ENCODE data around the gene ZNF341.
A peak's percentile ranks its signal among the peaks of the same experiment; 100 is the strongest.
"Not testable (repeated sequence)": the region's sequence is repeated elsewhere in the genome, so short reads cannot be mapped to it uniquely, and the experiment has no call there.

ZNF341 gene

DNA sequence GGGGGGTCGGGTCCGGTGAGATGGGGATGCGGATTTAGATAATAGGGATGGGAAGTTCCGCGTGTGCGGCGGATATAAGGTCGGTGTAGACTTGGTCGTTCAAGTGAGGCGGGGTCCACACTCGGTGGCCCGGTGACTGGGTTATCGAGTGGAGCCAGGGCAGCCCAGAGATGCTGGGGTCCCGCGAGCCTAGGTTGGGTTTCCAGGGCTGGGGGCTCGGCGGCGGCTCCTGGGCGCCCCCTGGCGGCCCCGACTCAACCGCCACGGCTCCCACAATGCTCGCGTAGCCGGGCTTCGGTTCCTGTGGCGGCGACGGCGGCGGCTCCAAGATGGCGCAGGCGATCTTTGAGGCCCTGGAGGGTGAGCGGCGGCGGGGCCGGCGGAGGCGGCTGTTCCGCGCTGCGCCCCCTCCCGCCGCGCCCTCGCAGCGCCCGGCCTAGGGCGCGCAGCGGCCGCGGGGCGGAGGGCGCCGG, at the start of gene ZNF341:
Gene ZNF341, plus strand, starts transcription at position 304 of the 473 bp plus-strand sequence. Its CDS starts 26 bp downstream, at position 330.
- DNase-seq, result peak; percentile 93 to 96

DNA sequence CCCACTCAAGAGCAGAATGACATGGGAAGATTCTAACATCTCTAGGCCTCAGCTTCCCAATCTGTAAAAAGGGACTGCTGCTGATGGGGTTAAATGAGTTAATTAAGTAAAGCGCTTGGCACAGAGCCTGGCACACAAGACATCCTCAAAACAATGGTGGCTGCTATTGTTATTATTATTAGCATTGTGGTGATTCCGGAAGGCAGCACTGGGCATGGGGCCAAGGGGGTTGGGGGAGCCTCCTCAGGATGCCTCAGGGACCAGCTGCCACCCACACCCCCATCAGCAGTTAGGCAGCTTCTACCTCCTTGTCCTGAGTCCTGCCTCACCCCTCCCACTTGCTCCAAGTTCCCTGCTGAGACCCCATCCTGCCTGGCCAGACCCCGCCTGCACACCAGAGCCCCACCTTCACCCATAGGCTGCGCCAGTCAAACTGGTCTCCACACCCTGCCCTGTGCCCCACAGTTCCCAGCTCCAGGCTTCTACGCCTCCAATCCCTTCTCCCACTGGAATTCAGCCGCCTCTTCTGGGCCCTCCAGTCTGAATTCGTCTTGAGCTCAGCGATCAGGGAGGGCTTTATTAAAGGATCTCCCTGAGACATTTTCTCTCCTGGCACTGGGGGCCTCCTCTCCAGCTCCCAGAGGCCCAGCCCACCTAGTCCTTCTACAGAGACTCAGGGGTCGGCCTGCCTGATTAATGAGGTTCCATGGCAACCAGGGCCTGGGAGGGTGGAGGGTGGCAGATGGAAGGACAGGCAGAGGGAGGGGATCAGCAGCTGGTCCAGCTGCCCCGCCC, 47.1 kb upstream of the ZNF341 start:
- no peak for DNase-seq

DNA sequence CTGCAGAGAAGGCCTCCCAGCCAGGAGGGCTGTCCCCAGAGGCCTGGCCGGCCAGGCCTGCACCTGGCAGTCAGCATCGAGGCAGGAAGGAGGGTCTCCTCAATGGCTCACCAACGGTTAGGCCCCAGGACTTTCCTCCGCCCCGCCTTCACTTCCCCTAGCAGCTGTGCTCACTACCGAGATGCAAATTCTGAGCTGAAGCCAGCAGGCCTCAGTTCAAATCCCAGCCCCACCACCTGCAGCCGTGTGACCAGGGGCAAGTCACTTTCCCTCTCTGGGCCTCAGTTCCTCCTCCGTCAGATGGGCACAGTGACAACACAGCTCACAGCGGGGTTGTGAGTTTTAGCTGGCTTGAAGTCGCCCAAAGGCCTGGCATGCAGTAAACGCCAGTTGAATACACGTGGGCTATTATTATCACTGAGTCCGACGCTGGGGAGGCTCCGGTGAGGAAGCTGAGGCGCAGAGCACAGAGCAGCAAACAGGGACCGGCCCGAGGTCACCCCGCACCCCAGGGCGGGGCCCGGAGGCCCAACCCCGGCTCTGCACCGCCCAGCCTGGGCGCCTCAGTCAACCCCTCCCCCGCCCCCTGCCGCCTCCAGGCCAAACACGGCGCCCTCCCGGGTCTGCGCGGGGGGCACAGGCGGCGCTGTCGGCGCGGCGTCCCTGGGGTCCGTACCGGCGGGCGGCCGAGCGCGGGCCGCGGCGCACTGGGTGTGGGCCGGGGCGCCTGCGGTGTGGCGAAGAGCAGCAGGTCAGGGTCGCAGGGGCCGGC, 46.3 kb upstream of the ZNF341 start:
- no peak for DNase-seq

DNA sequence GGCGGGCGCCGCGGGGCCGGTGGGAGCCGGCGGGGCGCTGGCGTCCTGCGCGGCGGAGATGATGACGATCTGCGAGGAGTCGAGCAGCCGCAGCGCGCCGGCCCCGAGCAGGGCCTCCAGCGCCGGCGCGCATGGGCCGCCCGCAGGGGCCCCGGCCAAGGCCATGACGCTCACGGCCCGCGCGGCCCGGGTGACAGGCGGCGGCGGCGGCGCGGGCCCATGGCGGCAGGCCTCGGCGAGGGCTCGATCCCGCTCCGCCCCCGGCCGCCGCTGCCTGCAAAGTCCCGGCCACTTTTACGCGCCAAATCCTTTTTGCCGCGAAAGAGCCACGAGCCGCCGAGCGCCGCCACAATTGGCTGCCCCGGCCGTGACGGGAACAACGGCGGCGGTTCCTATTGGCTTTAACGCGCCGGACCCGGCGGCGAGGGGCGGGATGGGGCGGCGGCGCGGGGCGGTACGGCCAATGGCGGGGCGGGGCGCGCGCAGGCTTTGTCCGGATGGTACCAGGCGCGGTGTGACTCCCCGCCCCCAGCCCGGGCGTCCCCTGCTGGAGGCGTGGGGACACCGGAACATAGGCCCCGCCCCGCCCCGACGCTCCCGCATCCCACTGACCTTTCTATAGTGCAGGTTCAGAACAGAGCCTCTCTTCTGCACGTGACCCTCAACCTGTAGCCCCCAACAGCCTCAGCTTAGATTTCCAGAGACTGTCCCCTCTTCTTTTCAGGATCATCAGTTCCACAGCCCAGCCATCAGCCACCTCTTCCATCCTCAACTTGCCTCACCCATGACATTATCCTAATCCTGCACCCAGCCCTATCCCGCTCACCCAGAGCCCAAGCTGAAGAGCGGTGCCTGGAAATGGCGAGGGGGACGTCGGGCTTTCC, 45.5 kb upstream of the ZNF341 start, which contains the start of gene E2F1:
Gene E2F1, minus strand, starts transcription at position 286 of the 884 bp plus-strand sequence. Its CDS starts 121 bp downstream, at position 165.
- peak; percentile 87 to 94 for DNase-seq

DNA sequence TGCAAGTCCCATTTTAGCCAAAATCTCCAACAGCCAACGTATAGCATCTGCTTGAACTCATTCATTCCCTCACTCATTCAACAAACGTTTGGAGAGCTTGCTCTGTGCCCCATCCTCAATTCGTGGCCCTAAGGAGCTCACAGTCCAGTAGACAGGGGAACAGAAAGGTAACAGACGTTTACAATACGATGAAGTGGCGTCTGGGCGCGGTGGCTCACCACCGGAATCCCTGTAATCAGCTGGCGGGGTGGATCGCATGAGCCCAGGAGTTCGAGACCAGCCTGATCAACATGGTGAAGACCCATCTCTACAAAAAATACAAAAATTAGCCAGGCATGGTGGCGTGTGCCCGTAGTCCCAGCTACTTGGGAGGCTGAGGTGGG, 44.8 kb upstream of the ZNF341 start:
- no peak for DNase-seq

DNA sequence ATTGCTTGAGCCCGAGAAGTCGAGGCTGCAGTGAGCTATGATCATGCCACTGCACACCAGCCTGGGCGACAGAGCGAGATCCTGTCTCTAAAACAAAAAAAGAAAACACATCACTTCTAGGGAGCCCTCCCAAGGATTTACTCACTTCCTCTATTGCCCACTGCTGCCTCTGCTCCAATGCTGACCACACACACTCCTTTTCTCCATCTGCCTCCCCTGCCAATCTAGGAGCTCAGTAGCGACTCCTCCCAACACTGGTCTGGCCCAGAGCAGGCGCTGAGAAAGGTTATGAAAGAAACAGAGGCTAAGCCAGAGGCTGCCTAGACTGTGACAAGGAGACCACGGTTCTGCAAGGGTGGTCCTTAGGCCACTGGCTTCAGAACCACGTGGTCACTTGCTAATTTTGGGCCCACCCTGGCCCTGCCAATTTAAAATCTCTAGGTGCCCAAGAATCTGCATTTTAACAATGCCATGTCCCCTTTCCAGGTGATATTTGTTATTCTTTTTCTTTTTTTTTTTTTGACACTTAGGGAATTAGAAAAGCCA, 44.4 kb upstream of the ZNF341 start:
- no peak for DNase-seq

DNA sequence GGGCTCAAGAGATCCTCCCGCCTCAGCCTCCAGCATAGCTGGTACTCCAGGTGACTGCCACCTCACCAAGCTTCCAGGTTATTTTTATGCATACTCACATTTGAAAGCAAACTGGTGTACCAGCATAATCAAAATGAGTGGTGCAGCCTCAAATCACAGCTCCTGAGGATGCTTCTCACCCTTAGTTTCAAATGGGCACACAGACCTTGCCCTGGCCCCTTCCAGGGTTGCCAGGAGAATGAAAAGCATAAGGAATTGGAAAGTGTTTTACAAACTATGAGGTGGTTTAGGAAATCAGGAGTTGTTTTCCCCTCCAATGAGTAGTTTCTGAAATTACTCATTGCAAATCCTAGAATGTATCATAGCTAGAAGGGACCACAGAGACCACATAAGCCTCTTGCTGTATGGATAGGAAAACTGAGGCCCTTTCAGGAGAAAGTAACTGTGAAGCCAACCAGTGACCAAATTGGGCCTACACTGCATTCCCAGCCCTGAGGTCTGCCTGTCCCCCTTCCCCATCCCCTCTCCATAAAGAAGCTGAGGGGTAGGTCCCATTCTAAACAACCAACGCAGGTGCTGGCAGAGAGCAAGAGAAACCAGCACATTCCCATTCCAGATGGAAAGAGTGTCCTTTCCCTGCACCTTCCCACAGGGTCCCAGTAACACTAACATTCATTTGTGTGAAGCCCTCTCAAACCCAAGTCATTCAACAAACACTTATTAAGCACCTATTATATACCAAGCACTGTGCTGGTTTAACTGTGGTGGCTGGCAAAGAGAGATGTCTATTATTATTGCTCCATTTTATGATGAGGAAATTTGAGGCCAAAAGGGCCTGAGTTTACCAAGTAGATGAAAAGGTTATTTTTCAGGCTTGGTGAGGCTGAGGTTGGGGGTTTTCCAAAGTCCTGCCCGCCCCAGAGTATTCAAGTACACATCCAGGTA, 43.5 kb upstream of the ZNF341 start:
- no peak for DNase-seq

DNA sequence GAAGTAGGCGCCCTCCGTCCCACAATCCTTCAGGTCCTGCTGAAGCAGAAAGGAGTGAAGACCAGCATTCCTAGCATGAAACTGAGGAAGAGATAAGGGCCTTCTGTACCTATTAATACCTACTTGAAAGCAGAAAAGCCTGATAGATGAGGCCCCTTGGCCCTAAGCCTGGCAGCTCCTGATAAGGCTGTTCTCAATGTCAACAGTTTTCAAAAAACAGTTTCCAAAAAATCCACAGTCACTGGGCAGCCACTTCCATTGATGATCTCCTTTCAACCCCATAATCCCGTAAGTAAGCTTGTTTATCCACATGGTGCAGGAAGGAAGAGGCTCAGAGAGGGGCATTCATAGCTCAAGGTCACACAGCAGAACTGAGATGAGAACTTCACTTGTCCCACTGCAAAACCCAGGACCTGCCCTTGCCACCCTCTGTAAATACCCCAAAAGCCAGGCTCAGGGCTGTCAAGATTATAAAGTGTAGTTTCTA, 42.8 kb upstream of the ZNF341 start:
- no peak for DNase-seq

DNA sequence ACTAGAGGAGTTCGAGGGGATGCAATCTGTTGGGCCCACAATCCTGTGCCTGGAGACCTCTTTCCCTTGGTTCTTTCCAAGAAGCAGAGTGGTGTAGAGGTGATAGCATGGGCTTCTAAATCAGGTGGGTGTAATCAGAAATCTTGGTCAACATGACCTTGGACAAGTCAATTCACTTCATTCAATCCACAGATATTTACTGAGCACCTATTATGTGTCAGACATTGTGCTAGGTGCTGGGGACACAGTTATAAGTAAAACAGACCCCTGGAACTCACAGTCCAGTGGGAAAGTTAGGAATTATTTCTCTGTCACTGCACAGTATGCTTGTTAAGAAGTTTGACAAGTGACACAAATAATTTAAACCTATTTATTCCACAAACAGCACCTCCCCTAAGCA, 42.3 kb upstream of the ZNF341 start:
- no peak for DNase-seq

DNA sequence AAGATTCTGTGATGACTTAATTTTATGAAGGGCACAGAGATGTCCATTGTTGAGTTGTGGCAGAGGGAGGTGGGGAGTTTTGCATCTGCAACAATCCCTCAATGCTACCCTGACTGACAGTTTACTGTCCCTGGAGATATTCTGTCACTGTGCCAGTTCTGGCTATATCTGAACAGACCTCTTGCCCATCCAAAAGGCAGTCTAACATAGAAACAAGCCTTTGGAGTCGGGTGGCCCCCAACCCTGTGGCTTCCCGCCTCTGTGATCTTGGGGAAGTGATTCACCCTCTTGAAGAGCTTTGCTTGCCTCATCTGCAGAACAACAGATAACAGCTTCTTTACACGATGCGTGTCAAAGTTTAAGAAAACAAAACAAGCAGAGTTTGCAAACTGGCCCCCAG, 41.8 kb upstream of the ZNF341 start:
- DNase-seq, result peak in 1 of 2 donors; percentile 64

DNA sequence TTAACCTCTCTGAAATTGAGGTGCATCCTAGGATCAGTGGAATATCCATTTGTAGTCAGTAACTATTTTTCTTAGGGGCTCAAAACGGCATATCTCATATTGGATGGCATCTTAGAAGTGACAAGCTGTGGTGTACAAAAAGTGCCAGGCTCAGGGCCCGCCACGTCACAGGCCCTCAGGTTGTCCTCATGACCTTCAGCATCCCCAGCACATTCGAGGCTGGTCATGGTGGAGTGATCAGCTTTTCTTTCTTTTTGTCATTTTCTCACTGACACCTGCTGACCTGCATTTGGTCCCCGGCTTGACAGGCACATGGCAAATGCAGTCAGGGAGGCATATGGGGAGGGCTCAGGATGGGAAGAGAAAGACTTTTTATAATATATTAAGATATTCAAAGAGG, 38.5 kb upstream of the ZNF341 start:
- DNase-seq, result no peak

DNA sequence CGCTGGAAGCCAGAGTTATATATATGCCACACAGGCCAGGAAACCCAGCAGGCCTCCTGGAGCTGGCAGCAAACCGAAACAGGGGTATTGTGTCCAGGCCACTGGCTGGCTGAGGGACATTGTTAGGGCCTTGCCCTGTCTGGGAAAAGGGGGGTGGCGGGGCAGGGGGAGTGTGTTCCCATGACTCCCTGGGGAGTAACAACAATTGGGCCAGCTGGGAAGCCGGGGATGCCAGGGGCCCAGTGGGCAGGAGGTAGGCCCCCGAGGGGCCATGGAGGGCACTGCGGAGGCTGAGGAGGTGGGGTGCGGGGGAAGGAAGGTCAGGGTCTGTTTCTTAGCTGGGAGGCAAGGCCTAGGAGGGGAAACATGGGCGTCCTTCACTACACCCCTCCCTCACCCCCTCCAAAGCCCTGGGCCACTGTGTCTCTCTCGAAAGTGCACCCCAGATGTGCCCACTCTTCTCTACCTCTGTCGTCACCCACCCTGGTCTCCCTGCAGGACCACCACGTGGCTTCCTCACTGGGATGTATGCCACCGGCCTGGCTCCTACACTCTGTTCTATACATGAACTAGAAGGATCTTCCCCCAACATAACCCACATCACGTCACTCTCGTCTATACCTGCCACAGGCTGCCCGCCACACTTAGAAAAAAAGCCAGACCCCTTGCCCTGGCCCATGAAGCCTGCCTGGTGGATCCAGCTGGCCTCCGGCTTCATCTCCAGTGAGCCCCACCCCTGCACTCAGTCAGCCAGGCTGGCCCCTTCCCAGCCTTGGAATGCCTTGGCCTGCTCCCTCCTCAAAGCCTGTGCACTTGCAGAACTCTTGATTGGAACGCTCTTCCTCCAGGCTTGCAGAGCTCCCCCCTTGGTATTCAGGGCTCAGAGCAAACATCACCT, 37.8 kb upstream of the ZNF341 start:
- peak; percentile 78 to 81 for DNase-seq

DNA sequence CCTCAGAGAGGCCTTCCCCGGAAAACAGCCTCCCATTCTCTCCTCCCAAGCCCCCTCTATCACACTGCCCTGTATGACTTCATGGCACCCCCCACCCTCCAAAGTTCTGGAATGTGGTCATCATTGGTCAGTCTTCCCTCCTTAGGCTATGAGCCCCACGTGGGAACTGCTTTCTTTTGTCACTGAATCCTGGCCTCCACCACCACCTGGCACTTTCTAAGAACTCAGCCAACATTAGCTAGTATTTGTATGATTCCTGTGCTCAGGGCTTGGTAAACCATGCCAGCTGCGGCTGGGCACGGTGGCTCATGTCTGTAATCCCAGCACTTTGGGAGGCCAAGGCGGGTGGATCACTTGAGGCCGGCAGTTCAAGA, 37.2 kb upstream of the ZNF341 start:
- DNase-seq, result peak in 1 of 2 donors; percentile 19

DNA sequence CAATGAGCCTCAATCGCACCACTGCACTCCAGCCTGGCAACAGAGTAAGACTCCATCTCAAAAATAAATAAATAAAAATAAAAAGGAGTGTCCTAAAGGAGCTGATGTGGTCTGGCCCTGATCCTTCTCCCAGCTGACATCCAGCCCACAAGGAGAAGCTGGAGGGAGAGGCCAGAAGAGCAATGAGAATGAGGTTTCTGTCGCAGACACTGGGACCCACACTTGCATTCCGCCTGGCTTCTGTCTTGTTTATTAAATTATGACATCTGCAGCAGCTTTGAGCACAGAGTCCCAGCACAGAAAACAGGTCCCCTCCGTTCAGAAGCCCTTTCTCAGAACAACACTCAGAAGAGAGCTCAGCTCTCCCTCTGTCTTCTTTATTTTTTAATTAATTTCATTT, 35.3 kb upstream of the ZNF341 start:
- DNase-seq, result no peak

DNA sequence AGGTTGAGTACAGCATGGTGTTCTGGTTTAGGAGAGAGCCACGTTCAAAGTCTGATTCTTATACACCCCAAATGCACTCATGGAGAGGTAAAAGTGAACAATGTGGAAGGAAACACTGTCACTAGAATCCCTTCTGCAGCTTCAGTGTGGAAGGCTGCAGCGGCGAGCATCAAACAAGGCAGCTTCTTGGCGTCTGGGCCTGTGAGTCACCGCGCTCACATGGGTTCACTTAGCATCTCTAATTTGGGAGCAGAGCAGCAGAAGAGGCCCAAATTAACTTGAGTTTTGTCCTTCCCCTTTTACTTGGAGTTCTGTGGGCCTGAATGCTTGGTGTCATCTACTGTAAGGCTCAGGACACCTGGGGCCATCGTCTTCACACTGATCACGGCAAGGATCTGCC, 34.7 kb upstream of the ZNF341 start:
- peak; percentile 22 to 46 for DNase-seq

DNA sequence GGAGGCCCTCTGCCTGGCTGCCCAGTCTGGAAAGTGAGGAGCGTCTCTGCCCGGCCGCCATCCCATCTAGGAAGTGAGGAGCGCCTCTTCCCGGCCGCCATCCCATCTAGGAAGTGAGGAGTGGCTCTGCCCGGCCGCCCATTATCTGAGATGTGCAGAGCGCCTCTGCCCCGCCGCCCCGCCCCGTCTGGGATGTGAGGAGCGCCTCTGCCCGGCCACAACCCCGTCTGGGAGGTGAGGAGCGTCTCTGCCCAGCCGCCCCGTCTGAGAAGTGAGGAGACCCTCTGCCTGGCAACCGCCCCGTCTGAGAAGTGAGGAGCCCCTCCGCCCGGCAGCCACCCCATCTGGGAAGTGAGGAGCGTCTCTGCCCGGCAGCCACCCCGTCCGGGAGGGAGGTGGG, 32.8 kb upstream of the ZNF341 start:
- not testable (repeated sequence) for DNase-seq

DNA sequence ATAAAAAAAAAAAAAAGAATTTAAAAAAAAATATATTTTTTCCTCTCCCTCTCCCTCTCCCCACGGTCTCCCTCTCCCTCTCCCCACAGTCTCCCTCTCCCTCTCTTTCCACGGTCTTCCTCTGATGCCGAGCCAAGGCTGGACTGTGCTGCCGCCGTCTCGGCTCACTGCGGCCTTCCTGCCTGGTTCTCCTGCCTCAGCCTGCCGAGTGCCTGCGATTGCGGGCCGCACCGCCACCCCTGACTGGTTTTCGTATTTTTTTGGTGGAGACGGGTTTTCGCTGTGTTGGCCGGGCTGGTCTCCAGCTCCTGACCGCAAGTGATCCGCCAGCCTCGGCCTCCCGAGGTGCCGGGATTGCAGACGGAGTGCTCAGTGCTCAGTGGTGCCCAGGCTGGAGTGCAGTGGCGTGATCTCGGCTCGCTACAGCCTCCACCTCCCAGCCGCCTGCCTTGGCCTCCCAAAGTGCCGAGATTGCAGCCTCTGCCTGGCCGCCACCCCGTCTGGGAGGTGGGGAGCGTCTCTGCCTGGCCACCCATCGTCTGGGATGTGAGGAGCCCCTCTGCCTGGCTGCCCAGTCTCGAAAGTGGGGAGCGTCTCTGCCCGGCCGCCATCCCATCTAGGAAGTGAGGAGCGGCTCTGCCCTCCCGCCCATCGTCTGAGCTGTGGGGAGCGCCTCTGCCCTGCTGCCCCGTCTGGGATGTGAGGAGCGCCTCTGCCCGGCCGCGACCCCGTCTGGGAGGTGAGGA, 30.9 kb upstream of the ZNF341 start:
- not testable (repeated sequence) for DNase-seq

DNA sequence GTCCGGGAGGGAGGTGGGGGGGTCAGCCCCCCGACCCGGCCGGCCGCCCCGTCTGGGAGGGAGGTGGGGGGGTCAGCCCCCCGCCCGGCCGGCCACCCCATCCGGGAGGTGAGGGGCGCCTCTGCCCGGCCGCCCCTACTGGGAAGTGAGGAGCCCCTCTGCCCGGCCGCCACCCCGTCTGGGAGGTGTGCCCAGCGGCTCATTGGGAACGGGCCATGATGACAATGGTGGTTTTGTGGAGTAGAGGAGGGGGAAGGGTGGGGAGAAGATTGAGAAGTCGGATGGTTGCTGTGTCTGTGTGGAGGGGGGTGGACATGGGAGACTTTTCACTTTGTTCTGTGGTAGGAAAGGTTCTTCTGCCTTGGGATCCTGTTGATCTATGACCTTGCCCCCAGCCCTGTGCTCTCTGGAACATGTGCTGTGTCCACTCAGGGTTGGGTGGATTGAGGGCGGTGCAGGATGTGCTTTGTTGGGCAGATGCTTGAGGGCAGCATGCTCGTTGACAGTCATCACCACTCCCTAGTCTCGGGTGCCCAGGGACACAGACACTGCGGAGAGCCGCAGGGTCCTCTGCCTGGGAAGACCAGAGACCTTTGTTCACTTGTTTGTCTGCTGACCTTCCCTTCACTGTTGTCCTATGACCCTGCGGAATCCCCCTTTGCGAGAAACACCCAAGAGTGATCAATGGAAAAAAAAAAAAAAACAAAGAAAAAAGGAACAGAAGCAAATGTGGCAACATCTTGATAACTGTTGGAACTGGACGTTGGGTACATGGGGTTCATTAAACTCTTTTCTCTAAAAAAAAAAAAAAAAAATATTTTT, 30.0 kb upstream of the ZNF341 start:
- DNase-seq, result no peak
